Caco-2 (cell line): ENCODE data around the gene ARL6IP4. TPM values are rescaled to one million over a fixed set of nuclear protein-coding genes. Genes with fewer than 3 reads are reported as not detected.

Experiments used
- BruUV-seq: library from RNA; stranded (reverse); fragments of 400-500 nt; replicated peaks from 2 replicates; lab custom pipeline; 2021; lab: Mats Ljungman, UMichigan
- CTCF ChIA-PET: fragments of 300-600 bp; sonication (Branson Sonifier 250); formaldehyde crosslinking; loops from one replicate; lab custom pipeline; 2022; ENCODE audit warnings: antibody characterized with exemption; lab: Charles Lee
- POLR2A ChIA-PET: fragments of 300-600 bp; sonication (Branson Sonifier 250); formaldehyde crosslinking; loops from one replicate; lab custom pipeline; 2022; ENCODE audit warnings: antibody characterized with exemption; lab: Charles Lee
- DNase-seq, 2 experiments: peaks; one replicate each; pipeline versions ENCODE4 v3.0.0 to v3.0.0-alpha.2; 2020 to 2022
- H3K27me3 ChIP-seq: replicated peaks from 2 replicates; pipeline ENCODE4 v1.6.0; 2011; ENCODE audit warnings: low read length; ENCODE audit not compliant: control insufficient read depth, insufficient read depth
- H3K36me3 ChIP-seq: 2 replicates; pipeline ENCODE4 v1.5.1; 2011; ENCODE audit warnings: low read length; ENCODE audit not compliant: control insufficient read depth, insufficient read depth
- H3K4me1 ChIP-seq: fragments of 250-450 bp; sonication (Bioruptor Pico); 2 replicates; pipeline ENCODE4 v1.5.1; 2020; ENCODE audit warnings: mild to moderate bottlenecking
- H3K4me3 ChIP-seq: 2 replicates; pipeline ENCODE4 v1.5.1; 2011; ENCODE audit warnings: low read depth, mild to moderate bottlenecking, control low read depth, low read length
- H3K9me3 ChIP-seq: fragments of 250-450 bp; sonication (Bioruptor Pico); 2 replicates; pipeline ENCODE4 v1.5.1; 2020; ENCODE audit warnings: mild to moderate bottlenecking, moderate library complexity
- H3K27ac Mint-ChIP-seq: one replicate; pipeline ENCODE4 v1.8.0; 2022; ENCODE audit warnings: mixed read lengths; ENCODE audit not compliant: unreplicated experiment
- H3K27me3 Mint-ChIP-seq: one replicate; pipeline ENCODE4 v1.8.0; 2022; ENCODE audit warnings: mixed read lengths; ENCODE audit not compliant: insufficient read depth, unreplicated experiment
- H3K36me3 Mint-ChIP-seq: one replicate; pipeline ENCODE4 v1.8.0; 2022; ENCODE audit warnings: mild to moderate bottlenecking, mixed read lengths; ENCODE audit not compliant: insufficient read depth, unreplicated experiment
- H3K4me1 Mint-ChIP-seq: one replicate; pipeline ENCODE4 v1.8.0; 2022; ENCODE audit warnings: low read depth, mixed read lengths; ENCODE audit not compliant: unreplicated experiment
- H3K4me3 Mint-ChIP-seq: one replicate; pipeline ENCODE4 v1.8.0; 2022; ENCODE audit warnings: mild to moderate bottlenecking, moderate library complexity, mixed read lengths; ENCODE audit not compliant: unreplicated experiment
- H3K9me3 Mint-ChIP-seq: one replicate; pipeline ENCODE4 v1.8.0; 2022; ENCODE audit warnings: mixed read lengths; ENCODE audit not compliant: unreplicated experiment
- intact Hi-C: fragments of 100-400 bp; cut with micrococcal nuclease; formaldehyde crosslinking; loops from one replicate; pipeline ENCODE4 v1.10.0; 2022; ENCODE audit not compliant: unreplicated experiment
- total RNA-seq: library from RNA; stranded (reverse); gene quantifications from 2 replicates; pipeline ENCODE4 v1.2.3, GENCODE V29; 2022
- TF ChIP-seq, protein P1 (sequence below), 2 experiments: fragments of 200-600 bp in 1 of 2; IDR thresholded peaks; 1 replicate in 1 of 2; 2 replicates in 1 of 2; pipeline versions ENCODE4 v1.5.1 to v1.8.0; 2011 to 2022; ENCODE audit warnings: antibody characterized with exemption in 1 of 2, control low read depth in 1 of 2, inconsistent platforms in 1 of 2, low read depth in 1 of 2, low read length in 1 of 2, mild to moderate bottlenecking in 1 of 2, moderate library complexity in 1 of 2; ENCODE audit not compliant: insufficient read depth in 1 of 2, severe bottlenecking in 1 of 2, unreplicated experiment in 1 of 2

The ARL6IP4 gene
- total RNA-seq, 1 experiment from 2014 or later: 103 TPM

DNA sequence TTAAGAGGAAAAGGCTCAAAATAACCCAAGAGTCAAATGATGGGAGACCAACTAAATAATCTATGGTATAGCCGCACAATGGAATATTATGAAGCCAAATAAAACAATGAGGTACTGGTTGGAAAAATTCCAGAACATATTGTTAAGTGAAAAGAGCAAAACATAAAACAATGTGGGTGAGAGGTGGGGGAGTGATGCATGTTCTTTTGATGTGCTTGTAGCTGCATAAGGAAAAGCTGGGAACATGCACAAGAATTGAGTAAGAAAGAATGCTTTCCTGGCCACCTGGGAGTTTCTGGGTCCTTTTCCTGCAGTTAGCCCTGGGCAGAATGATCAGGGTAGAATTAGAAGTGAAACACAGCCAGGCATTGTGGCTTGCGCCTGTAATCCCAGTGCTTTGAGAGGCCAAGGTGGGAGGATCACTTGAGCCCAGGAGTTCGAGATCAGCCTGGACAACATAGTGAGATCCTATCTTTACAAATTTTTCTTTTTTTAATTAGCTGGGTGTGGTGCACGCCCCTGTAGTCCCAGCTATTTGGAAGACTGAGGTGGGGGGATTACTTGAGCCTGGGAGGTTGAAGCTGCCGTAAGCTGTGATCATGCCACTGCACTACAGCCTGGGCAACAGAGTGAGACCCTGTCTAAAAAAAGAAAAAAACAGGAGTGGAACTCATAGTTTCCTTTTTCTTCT, 22.1 kb upstream of the ARL6IP4 start:
- intact Hi-C loops: no loop called here
- Mint-ChIP-seq H3K27me3 (no peaks in the 10 kb centered on the region), H3K36me3 (no peaks in the 10 kb centered on the region), H3K4me1 (no peaks in the 10 kb centered on the region), H3K4me3 (no peak overlapping the region), H3K27ac (no peak overlapping the region), H3K9me3 (no peaks in the 10 kb centered on the region)
- no peaks in the 10 kb centered on the region for H3K36me3 ChIP-seq
- POLR2A ChIA-PET: no interaction called here
- TF ChIP-seq, protein P1, sequence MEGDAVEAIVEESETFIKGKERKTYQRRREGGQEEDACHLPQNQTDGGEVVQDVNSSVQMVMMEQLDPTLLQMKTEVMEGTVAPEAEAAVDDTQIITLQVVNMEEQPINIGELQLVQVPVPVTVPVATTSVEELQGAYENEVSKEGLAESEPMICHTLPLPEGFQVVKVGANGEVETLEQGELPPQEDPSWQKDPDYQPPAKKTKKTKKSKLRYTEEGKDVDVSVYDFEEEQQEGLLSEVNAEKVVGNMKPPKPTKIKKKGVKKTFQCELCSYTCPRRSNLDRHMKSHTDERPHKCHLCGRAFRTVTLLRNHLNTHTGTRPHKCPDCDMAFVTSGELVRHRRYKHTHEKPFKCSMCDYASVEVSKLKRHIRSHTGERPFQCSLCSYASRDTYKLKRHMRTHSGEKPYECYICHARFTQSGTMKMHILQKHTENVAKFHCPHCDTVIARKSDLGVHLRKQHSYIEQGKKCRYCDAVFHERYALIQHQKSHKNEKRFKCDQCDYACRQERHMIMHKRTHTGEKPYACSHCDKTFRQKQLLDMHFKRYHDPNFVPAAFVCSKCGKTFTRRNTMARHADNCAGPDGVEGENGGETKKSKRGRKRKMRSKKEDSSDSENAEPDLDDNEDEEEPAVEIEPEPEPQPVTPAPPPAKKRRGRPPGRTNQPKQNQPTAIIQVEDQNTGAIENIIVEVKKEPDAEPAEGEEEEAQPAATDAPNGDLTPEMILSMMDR (IDR thresholded peaks at IDR 0.05; ENCODE audit: insufficient read depth in 1 of 2, low read depth in 1 of 2, low read length in 1 of 2, severe bottlenecking in 1 of 2, unreplicated experiment in 1 of 2): no peak
- no peak for DNase-seq
- H3K9me3 ChIP-seq: no peaks in the 10 kb centered on the region
- H3K4me1 ChIP-seq: no peaks in the 10 kb centered on the region
- CTCF ChIA-PET: no interaction called here
- no peaks in the 10 kb centered on the region for H3K27me3 ChIP-seq
- BruUV-seq: no TSS peak
- H3K4me3 ChIP-seq: no peak overlapping the region

DNA sequence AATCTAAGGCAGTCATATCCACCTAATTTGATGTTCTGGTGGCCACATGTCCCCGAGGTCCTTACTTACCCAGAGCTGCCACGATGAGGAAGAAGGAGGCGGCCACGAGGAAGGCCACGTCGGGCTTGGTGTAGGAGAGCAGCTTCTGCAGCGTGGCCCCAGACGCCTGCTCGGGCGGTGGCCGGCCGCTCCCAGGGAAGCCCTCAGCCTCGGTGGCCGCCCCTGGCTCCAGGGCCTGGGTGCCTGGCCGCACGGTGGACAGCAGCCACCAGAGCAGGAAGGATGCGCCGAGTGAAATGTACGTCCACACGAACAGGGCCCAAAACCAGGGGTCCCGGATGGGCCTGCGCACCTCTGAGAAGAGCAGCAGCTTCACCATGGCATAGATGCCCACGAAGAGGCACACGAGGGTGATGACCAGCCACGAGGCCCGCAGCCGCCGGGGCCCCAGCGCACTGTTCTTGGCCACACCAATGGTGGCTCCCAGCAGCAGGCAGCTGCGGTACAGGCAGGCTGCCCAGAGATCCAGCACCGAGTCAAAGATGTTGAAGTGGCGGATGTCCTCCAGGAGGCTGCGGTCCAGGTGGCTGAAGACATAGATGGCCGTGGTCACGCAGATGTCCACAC, 20.8 kb upstream of the ARL6IP4 start:
- Histone ChIP-seq H3K4me3 (no peak overlapping the region), H3K4me1 (0 out of 2 replicates have a peak, but pooled peaks cover 3% of the 10 kb centered on the region), H3K27me3 (no peaks in the 10 kb centered on the region), H3K36me3 (no peaks in the 10 kb centered on the region), H3K9me3 (no peaks in the 10 kb centered on the region)
- Mint-ChIP-seq H3K27me3 (no peaks in the 10 kb centered on the region), H3K36me3 (no peaks in the 10 kb centered on the region), H3K4me3 (no peak overlapping the region), H3K4me1 (no peaks in the 10 kb centered on the region), H3K9me3 (no peaks in the 10 kb centered on the region), H3K27ac (no peak overlapping the region)
- TF ChIP-seq, protein P1 (IDR thresholded peaks at IDR 0.05; ENCODE audit: insufficient read depth in 1 of 2, low read depth in 1 of 2, low read length in 1 of 2, severe bottlenecking in 1 of 2, unreplicated experiment in 1 of 2): no peak
- BruUV-seq: no TSS peak
- POLR2A ChIA-PET: no interaction called here
- CTCF ChIA-PET: no interaction called here
- DNase-seq: no peak
- intact Hi-C loops: no loop called here

DNA sequence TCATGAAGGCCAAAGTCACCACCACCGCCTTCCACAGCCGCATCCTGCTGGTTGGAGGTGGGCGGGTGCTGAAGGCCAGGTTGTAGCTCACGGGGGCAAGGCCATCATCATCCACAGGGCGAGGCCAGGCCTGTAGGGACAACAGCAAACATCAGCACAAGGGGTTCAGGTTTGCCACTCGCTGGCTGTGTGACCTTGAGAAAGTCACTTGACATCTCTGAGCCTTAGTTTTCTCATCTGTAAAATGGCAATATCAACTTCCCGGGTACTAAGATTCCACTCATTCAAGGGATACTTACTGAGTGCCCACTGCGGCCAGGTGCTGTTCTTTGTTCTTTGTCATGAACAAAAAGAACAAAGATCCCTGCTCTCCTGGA, 20.3 kb upstream of the ARL6IP4 start:
- CTCF ChIA-PET: no interaction called here

More for the DNA sequence above, 20.3 kb upstream of the ARL6IP4 start:
- Histone ChIP-seq H3K9me3 (no peaks in the 10 kb centered on the region), H3K4me3 (no peak overlapping the region), H3K27me3 (no peaks in the 10 kb centered on the region), H3K4me1 (0 out of 2 replicates have a peak, but pooled peaks cover 3% of the 10 kb centered on the region), H3K36me3 (no peaks in the 10 kb centered on the region)
- Mint-ChIP-seq H3K27me3 (no peaks in the 10 kb centered on the region), H3K4me3 (no peak overlapping the region), H3K4me1 (no peaks in the 10 kb centered on the region), H3K9me3 (no peaks in the 10 kb centered on the region), H3K27ac (no peak overlapping the region), H3K36me3 (no peaks in the 10 kb centered on the region)
- no TSS peak for BruUV-seq
- intact Hi-C loops: no loop called here
- TF ChIP-seq, protein P1 (IDR thresholded peaks at IDR 0.05; ENCODE audit: insufficient read depth in 1 of 2, low read depth in 1 of 2, low read length in 1 of 2, severe bottlenecking in 1 of 2, unreplicated experiment in 1 of 2): no peak
- POLR2A ChIA-PET: interaction anchor here (0.6 kb wide), 1 partner anchor 281 kb away, joined by 3 read pairs; no protein-coding TSS in a partner anchor
- no peak for DNase-seq
